ENCODE measurements around the gene CD58. TPM values are rescaled to one million over a fixed set of nuclear protein-coding genes. Genes with fewer than 3 reads are reported as not detected.

Gene CD58
- total RNA-seq, 1 donor from 2014 or later = 8.0 TPM

DNA sequence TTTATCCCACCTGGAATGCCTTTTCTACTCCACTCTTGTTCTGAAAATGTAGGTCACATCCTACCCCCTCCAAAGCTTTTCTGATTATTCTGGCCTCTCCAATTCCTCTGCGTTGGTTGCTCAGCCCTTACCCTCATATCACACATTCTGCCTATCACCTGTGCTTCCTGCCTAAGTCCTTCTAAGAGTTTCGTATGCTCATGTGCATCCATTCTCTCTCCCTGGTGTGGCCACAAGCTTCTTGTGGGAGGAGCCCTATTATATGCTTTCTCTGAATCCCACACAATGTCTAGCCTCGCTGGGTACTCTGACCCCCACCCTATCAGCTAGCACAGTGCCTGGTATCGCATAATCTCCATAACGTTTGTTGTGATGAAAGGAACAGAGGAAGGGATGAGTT, 54.2 kb downstream of the CD58 start:
- Mint-ChIP-seq H3K27ac (ENCODE audit: unreplicated experiment) (no peak overlapping the region), H3K4me3 (ENCODE audit: unreplicated experiment) (no peak overlapping the region), H3K27me3 (ENCODE audit: unreplicated experiment) (peaks cover 3% of the 10 kb centered on the region), H3K36me3 (ENCODE audit: unreplicated experiment) (peaks cover 11% of the 10 kb centered on the region), H3K9me3 (ENCODE audit: unreplicated experiment) (peaks cover 2% of the 10 kb centered on the region), H3K4me1 (ENCODE audit: low read depth, unreplicated experiment) (peaks cover 4% of the 10 kb centered on the region)
- DNase-seq = no peak
- TF ChIP-seq, protein P1, sequence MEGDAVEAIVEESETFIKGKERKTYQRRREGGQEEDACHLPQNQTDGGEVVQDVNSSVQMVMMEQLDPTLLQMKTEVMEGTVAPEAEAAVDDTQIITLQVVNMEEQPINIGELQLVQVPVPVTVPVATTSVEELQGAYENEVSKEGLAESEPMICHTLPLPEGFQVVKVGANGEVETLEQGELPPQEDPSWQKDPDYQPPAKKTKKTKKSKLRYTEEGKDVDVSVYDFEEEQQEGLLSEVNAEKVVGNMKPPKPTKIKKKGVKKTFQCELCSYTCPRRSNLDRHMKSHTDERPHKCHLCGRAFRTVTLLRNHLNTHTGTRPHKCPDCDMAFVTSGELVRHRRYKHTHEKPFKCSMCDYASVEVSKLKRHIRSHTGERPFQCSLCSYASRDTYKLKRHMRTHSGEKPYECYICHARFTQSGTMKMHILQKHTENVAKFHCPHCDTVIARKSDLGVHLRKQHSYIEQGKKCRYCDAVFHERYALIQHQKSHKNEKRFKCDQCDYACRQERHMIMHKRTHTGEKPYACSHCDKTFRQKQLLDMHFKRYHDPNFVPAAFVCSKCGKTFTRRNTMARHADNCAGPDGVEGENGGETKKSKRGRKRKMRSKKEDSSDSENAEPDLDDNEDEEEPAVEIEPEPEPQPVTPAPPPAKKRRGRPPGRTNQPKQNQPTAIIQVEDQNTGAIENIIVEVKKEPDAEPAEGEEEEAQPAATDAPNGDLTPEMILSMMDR (IDR thresholded peaks at IDR 0.05; ENCODE audit: partially characterized antibody, unreplicated experiment) = no peak

DNA sequence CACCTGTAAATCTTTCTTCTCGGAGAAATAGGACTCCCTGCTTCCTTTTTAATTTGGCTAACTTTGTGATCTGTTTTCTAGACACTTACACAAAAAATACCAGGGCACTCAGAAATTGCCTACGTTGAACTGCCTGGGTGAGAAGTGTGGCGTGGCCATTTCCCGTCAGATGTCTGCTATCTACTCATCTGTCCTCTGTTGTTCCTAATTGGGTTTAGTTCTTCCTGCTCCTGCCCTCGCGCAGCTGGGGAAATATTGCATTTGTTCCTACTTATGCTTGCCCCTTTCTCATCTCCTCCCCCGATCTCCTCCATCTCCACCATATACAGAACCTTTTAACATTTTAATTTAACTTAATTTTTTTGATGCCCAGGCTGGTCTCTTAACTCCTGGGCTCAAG, 55.1 kb downstream of the CD58 start:
- H3K9me3 Mint-ChIP-seq (ENCODE audit: unreplicated experiment) = peaks cover 2% of the 10 kb centered on the region
- no peak overlapping the region for H3K4me3 Mint-ChIP-seq (ENCODE audit: unreplicated experiment)
- TF ChIP-seq, protein P1 (IDR thresholded peaks at IDR 0.05; ENCODE audit: partially characterized antibody, unreplicated experiment) = no peak
- peaks cover 3% of the 10 kb centered on the region for H3K27me3 Mint-ChIP-seq (ENCODE audit: unreplicated experiment)
- H3K36me3 Mint-ChIP-seq (ENCODE audit: unreplicated experiment) = peaks cover 17% of the 10 kb centered on the region
- peaks cover 4% of the 10 kb centered on the region for H3K4me1 Mint-ChIP-seq (ENCODE audit: low read depth, unreplicated experiment)
- no peak for DNase-seq
- no peak overlapping the region for H3K27ac Mint-ChIP-seq (ENCODE audit: unreplicated experiment)

DNA sequence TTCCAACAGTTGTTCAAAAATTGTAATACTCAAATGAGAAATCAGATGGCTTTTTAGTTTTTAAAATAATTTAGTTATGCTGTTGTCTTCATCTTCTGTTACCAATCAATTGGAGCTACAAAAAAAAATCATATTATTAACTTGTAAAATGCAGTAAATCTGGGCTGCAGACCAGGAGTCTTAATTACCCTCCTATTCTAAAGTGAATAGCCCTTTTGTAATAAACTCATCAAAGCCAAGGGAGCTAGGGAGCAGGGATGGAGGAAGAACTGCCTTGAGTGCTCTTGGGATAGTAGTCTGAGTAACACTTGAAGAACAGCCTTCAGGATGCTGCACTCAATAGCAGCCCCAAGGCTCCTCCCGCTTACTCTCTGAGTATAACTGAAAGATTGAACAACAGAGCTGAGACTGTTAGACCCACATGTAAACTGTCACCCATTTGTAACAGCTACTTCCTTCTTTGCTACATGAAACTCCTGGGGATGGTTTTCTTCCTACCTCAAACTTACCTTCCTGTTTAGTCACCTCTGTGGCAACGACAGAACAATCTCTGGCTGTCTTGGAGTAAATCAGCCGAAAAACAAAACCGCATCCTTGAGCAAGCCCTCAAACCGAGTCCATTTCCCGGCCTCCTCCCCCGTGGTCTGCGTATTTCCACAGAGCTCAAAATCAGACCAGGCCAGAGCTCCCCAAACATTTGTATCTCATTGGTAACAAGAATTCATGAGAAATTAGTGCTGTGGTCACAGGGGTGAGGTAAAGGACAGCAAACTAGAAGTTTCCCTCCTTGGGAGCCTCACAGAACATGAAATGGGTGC, 55.9 kb downstream of the CD58 start:
- TF ChIP-seq, protein P1 (IDR thresholded peaks at IDR 0.05; ENCODE audit: partially characterized antibody, unreplicated experiment) = no peak
- DNase-seq = no peak
- H3K36me3 Mint-ChIP-seq (ENCODE audit: unreplicated experiment) = peaks cover 17% of the 10 kb centered on the region
- H3K27ac Mint-ChIP-seq (ENCODE audit: unreplicated experiment) = no peak overlapping the region
- H3K4me1 Mint-ChIP-seq (ENCODE audit: low read depth, unreplicated experiment) = peaks cover 4% of the 10 kb centered on the region
- no peak overlapping the region for H3K4me3 Mint-ChIP-seq (ENCODE audit: unreplicated experiment)
- peaks cover 2% of the 10 kb centered on the region for H3K9me3 Mint-ChIP-seq (ENCODE audit: unreplicated experiment)
- H3K27me3 Mint-ChIP-seq (ENCODE audit: unreplicated experiment) = peaks cover 3% of the 10 kb centered on the region

DNA sequence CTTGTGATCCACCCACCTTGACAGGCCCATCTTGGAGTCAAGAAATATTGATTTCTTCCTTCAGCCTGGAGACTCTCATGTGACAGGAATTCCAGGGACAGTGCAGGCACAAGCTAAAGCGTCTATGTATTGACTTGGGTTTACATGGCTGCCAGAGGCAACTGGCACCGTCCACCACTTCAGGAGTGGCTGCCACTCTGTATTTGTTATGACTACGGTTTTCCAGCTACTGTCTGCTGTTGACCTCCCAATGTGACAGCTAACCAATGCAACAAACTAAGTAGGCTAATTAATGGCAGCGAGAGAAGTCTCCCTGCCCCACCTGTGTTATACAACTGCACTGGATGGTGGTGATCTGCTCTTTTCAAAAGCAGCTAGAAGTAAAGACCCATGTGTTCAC, 56.9 kb downstream of the CD58 start:
- Mint-ChIP-seq H3K9me3 (ENCODE audit: unreplicated experiment) (peaks cover 2% of the 10 kb centered on the region), H3K27me3 (ENCODE audit: unreplicated experiment) (peaks cover 3% of the 10 kb centered on the region), H3K4me1 (ENCODE audit: low read depth, unreplicated experiment) (peaks cover 4% of the 10 kb centered on the region), H3K36me3 (ENCODE audit: unreplicated experiment) (peaks cover 17% of the 10 kb centered on the region), H3K27ac (ENCODE audit: unreplicated experiment) (no peak overlapping the region), H3K4me3 (ENCODE audit: unreplicated experiment) (no peak overlapping the region)
- TF ChIP-seq, protein P1 (IDR thresholded peaks at IDR 0.05; ENCODE audit: partially characterized antibody, unreplicated experiment) = no peak
- no peak for DNase-seq

DNA sequence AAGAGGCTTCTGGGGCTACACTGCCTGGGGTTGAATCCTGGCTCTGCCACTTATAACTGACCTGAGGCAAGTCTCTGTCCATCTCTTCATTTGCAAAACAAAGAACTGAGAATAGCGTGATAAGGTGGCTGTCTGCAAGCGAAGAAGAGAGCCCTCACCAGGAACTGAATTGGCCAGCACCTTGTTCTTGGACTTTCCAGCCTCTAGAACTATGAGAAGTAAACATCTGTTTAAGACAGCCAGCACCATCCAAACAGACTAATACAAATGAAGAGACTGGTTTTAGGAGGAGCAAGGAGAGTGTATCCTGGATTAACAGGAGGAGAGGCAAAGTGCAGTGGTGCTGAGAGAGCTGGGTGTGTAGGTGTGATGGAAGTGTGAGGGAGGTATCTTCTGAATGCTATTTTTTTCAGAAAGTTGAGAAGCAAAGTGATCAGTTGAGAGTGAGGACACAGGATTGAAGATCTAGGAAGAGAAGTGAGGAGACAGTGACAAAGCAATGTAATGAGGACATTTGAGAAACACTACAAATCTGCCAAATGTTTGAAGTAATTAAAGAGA, 59.3 kb downstream of the CD58 start:
- DNase-seq = no peak
- TF ChIP-seq, protein P1 (IDR thresholded peaks at IDR 0.05; ENCODE audit: partially characterized antibody, unreplicated experiment) = no peak
- Mint-ChIP-seq H3K4me1 (ENCODE audit: low read depth, unreplicated experiment) (peaks cover 4% of the 10 kb centered on the region), H3K27me3 (ENCODE audit: unreplicated experiment) (peaks cover 2% of the 10 kb centered on the region), H3K27ac (ENCODE audit: unreplicated experiment) (no peak overlapping the region), H3K9me3 (ENCODE audit: unreplicated experiment) (peaks cover under 1% of the 10 kb centered on the region), H3K4me3 (ENCODE audit: unreplicated experiment) (no peak overlapping the region), H3K36me3 (ENCODE audit: unreplicated experiment) (peaks cover 17% of the 10 kb centered on the region)
